HEK293 (cell line): ENCODE data around the gene MRPL20.
"Not testable (repeated sequence)": the region's sequence is repeated elsewhere in the genome, so short reads cannot be mapped to it uniquely, and the experiment has no call there.

Experiments
- CTCF ChIA-PET: fragments of 350-600 bp; formaldehyde crosslinking; extraction: SDS; loops from one replicate; lab custom pipeline; 2021; ENCODE audit warnings: antibody characterized with exemption; lab: Yijun Ruan, JAX
- POLR2A ChIA-PET: fragments of 300-600 bp; formaldehyde crosslinking; extraction: SDS; loops from one replicate; lab custom pipeline; 2020; ENCODE audit warnings: antibody characterized with exemption, inconsistent platforms; lab: Yijun Ruan, JAX
- H3K27ac ChIP-seq: fragments of 200-500 bp; sonication (Bioruptor generic); 2 replicates; pipeline ENCODE4 v1.5.1; 2014; ENCODE audit warnings: low read depth, low read length, control low read depth, inconsistent platforms; ENCODE audit errors: extremely low read depth
- H3K36me3 ChIP-seq, 2 experiments: fragments of 200-500 bp in 1 of 2; sonication (Bioruptor generic) in 1 of 2; 1 replicate in 1 of 2; 2 replicates in 1 of 2; pipeline ENCODE4 v1.5.1; 2014 to 2017; ENCODE audit warnings: inconsistent platforms in 2 of 2, low read length in 2 of 2; ENCODE audit not compliant: control insufficient read depth in 2 of 2, insufficient read depth in 1 of 2
- H3K4me1 ChIP-seq: fragments of 200-500 bp; sonication (Bioruptor generic); 2 replicates; pipeline ENCODE4 v1.5.1; 2014; ENCODE audit warnings: mild to moderate bottlenecking, low read length, inconsistent platforms; ENCODE audit not compliant: control insufficient read depth, insufficient read depth
- H3K4me3 ChIP-seq: 2 replicates; pipeline ENCODE4 v1.5.1; 2011; ENCODE audit warnings: low read depth, mild to moderate bottlenecking, control low read depth, low read length, moderate library complexity
- H3K9me3 ChIP-seq: fragments of 200-500 bp; sonication (Bioruptor generic); 2 replicates; pipeline ENCODE4 v1.5.1; 2014; ENCODE audit warnings: low read depth, low read length, inconsistent platforms; ENCODE audit not compliant: control insufficient read depth, insufficient read depth
- GLI4 ChIP-seq: fragments of 450-650 bp; formaldehyde crosslinking; IDR thresholded peaks from 2 replicates; pipeline ENCODE4 v1.5.1; 2016; ENCODE audit warnings: missing biosample characterization, missing genetic modification characterization
- KLF9 ChIP-seq: fragments of 450-650 bp; formaldehyde crosslinking; IDR thresholded peaks from 2 replicates; pipeline ENCODE4 v1.5.1; 2016; ENCODE audit warnings: missing biosample characterization, missing genetic modification characterization, low read depth
- OSR2 ChIP-seq: fragments of 450-650 bp; formaldehyde crosslinking; IDR thresholded peaks from 2 replicates; pipeline ENCODE4 v1.5.1; 2016; ENCODE audit warnings: missing biosample characterization, missing genetic modification characterization
- SP7 ChIP-seq: fragments of 450-650 bp; formaldehyde crosslinking; IDR thresholded peaks from 2 replicates; pipeline ENCODE4 v1.5.1; 2016; ENCODE audit warnings: missing biosample characterization, missing genetic modification characterization
- ZBTB8A ChIP-seq: fragments of 450-650 bp; formaldehyde crosslinking; IDR thresholded peaks from 2 replicates; pipeline ENCODE4 v1.5.1; 2016; ENCODE audit warnings: missing biosample characterization, missing genetic modification characterization
- ZEB2 ChIP-seq: fragments of 450-650 bp; formaldehyde crosslinking; IDR thresholded peaks from 2 replicates; pipeline ENCODE4 v1.5.1; 2016; ENCODE audit warnings: missing biosample characterization, missing genetic modification characterization
- ZNF112 ChIP-seq: fragments of 450-650 bp; formaldehyde crosslinking; IDR thresholded peaks from 2 replicates; pipeline ENCODE4 v1.5.0; 2017; ENCODE audit warnings: missing biosample characterization, missing genetic modification characterization
- ZNF114 ChIP-seq: fragments of 450-650 bp; formaldehyde crosslinking; IDR thresholded peaks from 2 replicates; pipeline ENCODE4 v1.5.0; 2017; ENCODE audit warnings: missing biosample characterization, missing genetic modification characterization
- ZNF202 ChIP-seq: fragments of 450-650 bp; formaldehyde crosslinking; IDR thresholded peaks from 2 replicates; pipeline ENCODE4 v1.5.1; 2016; ENCODE audit warnings: missing biosample characterization, missing genetic modification characterization, borderline replicate concordance
- ZNF221 ChIP-seq: fragments of 450-650 bp; formaldehyde crosslinking; IDR thresholded peaks from 2 replicates; pipeline ENCODE4 v1.5.1; 2017; ENCODE audit warnings: missing biosample characterization, missing genetic modification characterization, borderline replicate concordance
- ZNF23 ChIP-seq: fragments of 450-650 bp; formaldehyde crosslinking; IDR thresholded peaks from 2 replicates; pipeline ENCODE4 v1.5.1; 2016; ENCODE audit warnings: missing biosample characterization, missing genetic modification characterization, borderline replicate concordance
- ZNF26 ChIP-seq: fragments of 450-650 bp; formaldehyde crosslinking; IDR thresholded peaks from 2 replicates; pipeline ENCODE4 v1.5.1; 2016; ENCODE audit warnings: missing biosample characterization, missing genetic modification characterization
- ZNF266 ChIP-seq: fragments of 450-650 bp; formaldehyde crosslinking; IDR thresholded peaks from 2 replicates; pipeline ENCODE4 v1.5.1; 2016; ENCODE audit warnings: missing biosample characterization, missing genetic modification characterization, low read depth
- ZNF324 ChIP-seq: fragments of 450-650 bp; formaldehyde crosslinking; IDR thresholded peaks from 2 replicates; pipeline ENCODE4 v1.5.1; 2016; ENCODE audit warnings: missing biosample characterization, missing genetic modification characterization
- ZNF433 ChIP-seq: fragments of 450-650 bp; formaldehyde crosslinking; IDR thresholded peaks from 2 replicates; pipeline ENCODE4 v1.5.1; 2016; ENCODE audit warnings: missing biosample characterization, missing genetic modification characterization, low read depth
- ZNF449 ChIP-seq: fragments of 450-650 bp; formaldehyde crosslinking; IDR thresholded peaks from 2 replicates; pipeline ENCODE4 v1.5.1; 2017; ENCODE audit warnings: missing biosample characterization, mild to moderate bottlenecking, missing genetic modification characterization, moderate library complexity
- ZNF529 ChIP-seq: fragments of 450-650 bp; formaldehyde crosslinking; IDR thresholded peaks from 2 replicates; pipeline ENCODE4 v1.5.1; 2017; ENCODE audit warnings: missing genetic modification characterization, missing biosample characterization; ENCODE audit not compliant: insufficient replicate concordance
- ZNF776 ChIP-seq: fragments of 450-650 bp; formaldehyde crosslinking; IDR thresholded peaks from 2 replicates; pipeline ENCODE4 v1.5.0; 2017; ENCODE audit warnings: missing biosample characterization, missing genetic modification characterization, borderline replicate concordance
- ZNF785 ChIP-seq: fragments of 450-650 bp; formaldehyde crosslinking; IDR thresholded peaks from 2 replicates; pipeline ENCODE4 v1.5.1; 2016; ENCODE audit warnings: missing biosample characterization, missing genetic modification characterization
- ZNF791 ChIP-seq: fragments of 450-650 bp; formaldehyde crosslinking; IDR thresholded peaks from 2 replicates; pipeline ENCODE4 v1.5.1; 2016; ENCODE audit warnings: missing biosample characterization, missing genetic modification characterization

Gene MRPL20

DNA sequence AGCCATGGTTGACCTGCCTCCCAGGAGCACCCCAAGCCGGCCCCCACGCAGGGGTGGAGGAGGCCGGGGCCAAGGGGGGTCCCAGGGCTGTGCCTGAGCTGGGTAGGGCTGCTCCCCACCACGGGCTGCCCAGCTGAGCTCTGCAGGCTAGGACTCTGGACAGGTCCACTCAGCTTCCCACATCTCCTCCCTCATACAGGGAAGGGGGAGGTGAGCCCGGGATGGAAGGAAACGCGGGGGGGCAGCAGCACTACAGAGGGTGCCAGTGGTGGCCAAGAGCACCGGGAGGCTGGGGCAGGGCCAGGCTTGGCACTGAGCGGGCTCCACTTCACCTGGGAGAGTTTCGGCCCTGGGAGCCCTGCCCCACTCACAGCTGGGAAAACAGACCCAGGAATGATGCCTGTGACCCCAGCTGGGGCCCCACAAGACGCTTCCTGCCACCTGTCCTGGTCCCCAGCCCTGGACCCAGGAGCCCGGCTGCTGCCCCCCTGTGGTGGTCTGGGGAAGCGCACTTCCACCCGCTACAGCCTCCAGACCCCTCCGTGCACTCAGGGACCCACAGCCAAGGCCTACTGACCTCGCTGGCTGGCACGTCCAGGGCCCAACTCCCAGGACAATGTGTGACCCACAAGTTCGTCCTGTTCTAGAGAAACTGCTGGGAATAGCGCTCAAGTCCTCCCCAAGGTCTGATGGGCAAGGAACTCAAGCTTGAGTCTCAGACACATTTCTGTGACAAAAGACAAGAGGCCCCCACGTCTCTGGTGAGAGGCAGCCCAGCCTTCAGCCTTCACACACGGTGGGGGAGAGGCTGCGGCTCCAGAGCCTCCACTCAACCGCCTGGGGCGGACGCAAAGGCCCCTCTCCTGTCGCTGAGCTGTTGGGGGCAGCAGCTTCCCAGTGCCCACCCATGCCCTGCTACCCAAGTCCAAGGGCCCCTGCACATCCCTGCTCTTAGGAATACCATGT lies 35.1 kb downstream of the MRPL20 start (continued):
- TF ChIP-seq ZNF26 (tag by site-specific recombination) = no peak
- no peak for TF ChIP-seq ZNF785 (tag by site-specific recombination)
- peak; percentile 32; the same call in 1 of the 2 replicates for TF ChIP-seq SP7 (tag by site-specific recombination)
- TF ChIP-seq ZNF529 (tag by site-specific recombination) = no peak
- TF ChIP-seq ZNF791 (tag by site-specific recombination) = no peak
- TF ChIP-seq, all 188 proteins: peak for 13

GRCh38 chr1:1371364-1371745 lies 35.7 kb downstream of the MRPL20 start:
- no peak for TF ChIP-seq ZNF266 (tag by site-specific recombination)
- TF ChIP-seq GLI4 (tag by site-specific recombination) = no peak
- TF ChIP-seq ZNF449 (tag by site-specific recombination) = no peak
- TF ChIP-seq ZEB2 = no peak
- no peak for TF ChIP-seq ZNF202 (tag by site-specific recombination)
- no peak for TF ChIP-seq ZNF23 (tag by site-specific recombination)
- TF ChIP-seq ZNF433 (tag by site-specific recombination) = no peak
- POLR2A ChIA-PET = interaction anchor here (1.0 to 1.5 kb wide), 2 partner anchors 18 to 62 kb away, joined by 3 read pairs; no protein-coding TSS in a partner anchor
- peaks cover 0 to 37% of the 10 kb centered on the region in 2 experiments; a peak in 2 of 3 replicates for H3K36me3 ChIP-seq
- CTCF ChIA-PET = interaction anchor here (0.7 to 2.8 kb wide), 12 partner anchors 8 to 95 kb away, joined by 3 to 18 read pairs (median 4); no protein-coding TSS in a partner anchor
- H3K4me3 ChIP-seq = no peak overlapping the region
- no peak overlapping the region for H3K27ac ChIP-seq
- H3K4me1 ChIP-seq = peaks cover 4% of the 10 kb centered on the region; the same call in 1 of the 2 replicates
- H3K9me3 ChIP-seq = no peaks in the 10 kb centered on the region

- ChIA-PET POLR2A (interaction anchor here (0.8 to 1.0 kb wide), 2 partner anchors 17 to 71 kb away, joined by 3 read pairs; no protein-coding TSS in a partner anchor), CTCF (interaction anchor here (1.1 to 2.0 kb wide), 3 partner anchors 8 to 38 kb away, joined by 4 to 15 read pairs (median 5); no protein-coding TSS in a partner anchor)
- H3K27ac ChIP-seq = no peak overlapping the region
- H3K4me1 ChIP-seq = peaks cover 4% of the 10 kb centered on the region; the same call in 1 of the 2 replicates
- H3K36me3 ChIP-seq = peaks cover 0 to 33% of the 10 kb centered on the region in 2 experiments; a peak in 2 of 3 replicates
- H3K4me3 ChIP-seq = no peak overlapping the region
- no peak for TF ChIP-seq ZNF112 (tag by site-specific recombination)
- no peak for TF ChIP-seq ZNF324 (tag by site-specific recombination)
- TF ChIP-seq ZNF114 (tag by site-specific recombination) = no peak
- no peak for TF ChIP-seq KLF9
- no peak for TF ChIP-seq ZNF23 (tag by site-specific recombination)
- no peak for TF ChIP-seq OSR2 (tag by site-specific recombination)
- no peak for TF ChIP-seq ZNF776 (tag by site-specific recombination)
- TF ChIP-seq ZNF221 (tag by site-specific recombination) = no peak
- no peak for TF ChIP-seq ZBTB8A (tag by site-specific recombination)
- H3K9me3 ChIP-seq = no peaks in the 10 kb centered on the region
Measured at GRCh38 chr1:1370771-1371300, 36.3 kb downstream of the MRPL20 start.

- CTCF ChIA-PET = interaction anchor here (0.7 to 1.0 kb wide), 3 partner anchors 72 to 386 kb away, joined by 3 to 4 read pairs (median 3); no protein-coding TSS in a partner anchor
Measured at GRCh38 chr1:1370094-1370493, 37.0 kb downstream of the MRPL20 start.

More at GRCh38 chr1:1370094-1370493, 37.0 kb downstream of the MRPL20 start:
- POLR2A ChIA-PET = interaction anchor here (0.7 to 0.8 kb wide), 2 partner anchors 65 to 70 kb away, joined by 3 to 4 read pairs; no protein-coding TSS in a partner anchor
- H3K27ac ChIP-seq, H3K4me3 ChIP-seq, H3K4me1 ChIP-seq, H3K9me3 ChIP-seq: not testable (repeated sequence)
- H3K36me3 ChIP-seq = peaks cover 0 to 33% of the 10 kb centered on the region in 2 experiments; a peak in 2 of 3 replicates
